Vagina (tissue), 2 donors: ENCODE data around the gene SFT2D3. TPM values are rescaled to one million over a fixed set of nuclear protein-coding genes. Genes with fewer than 3 reads are reported as not detected.

ENCODE experiments used
- DNase-seq, 2 donors: peaks; one replicate each; pipeline ENCODE4 v3.0.0-alpha.2; 2017; ENCODE audit errors: extremely low spot score in 2 of 2
- H3K27ac ChIP-seq: fragments of 200-600 bp; sonication (generic); one replicate; pipeline ENCODE4 v1.5.1; 2019
- H3K27me3 ChIP-seq: fragments of 200-600 bp; sonication (generic); one replicate; pipeline ENCODE4 v1.5.1; 2019
- H3K36me3 ChIP-seq, 2 donors: fragments of 200-600 bp; sonication (generic); one replicate each; pipeline ENCODE4 v1.5.1; 2017 to 2019
- H3K4me1 ChIP-seq: fragments of 200-600 bp; sonication (generic); one replicate; pipeline ENCODE4 v1.5.1; 2019
- H3K4me3 ChIP-seq, 2 donors: fragments of 200-600 bp; sonication (generic); 1 replicate in 1 of 2; 2 replicates in 1 of 2; pipeline ENCODE4 v1.5.1; 2016 to 2019
- H3K9me3 ChIP-seq: fragments of 200-600 bp; sonication (generic); one replicate; pipeline ENCODE4 v1.5.1; 2019
- CTCF ChIP-seq, 3 experiments: fragments of 450-650 bp in 2 of 3; fragments of 200-600 bp in 1 of 3; sonication (generic) in 1 of 3; IDR thresholded peaks; one replicate each; pipeline ENCODE4 v1.5.1; 2017 to 2019; ENCODE audit warnings: antibody characterized with exemption in 3 of 3, mild to moderate bottlenecking in 2 of 3, moderate library complexity in 2 of 3
- POLR2A ChIP-seq, 2 donors: fragments of 450-650 bp; IDR thresholded peaks; one replicate each; pipeline ENCODE4 v1.6.1; 2017; ENCODE audit warnings: antibody characterized with exemption in 2 of 2, mild to moderate bottlenecking in 2 of 2, moderate library complexity in 2 of 2
- POLR2AphosphoS5 ChIP-seq, 2 donors: sonication (generic); formaldehyde crosslinking; IDR thresholded peaks; one replicate each; pipeline ENCODE4 v1.9.0; 2017; ENCODE audit warnings: antibody characterized with exemption in 2 of 2, mild to moderate bottlenecking in 2 of 2, low read depth in 1 of 2; ENCODE audit not compliant: insufficient read depth in 1 of 2
- intact Hi-C: fragments of 100-400 bp; cut with DNase I; formaldehyde crosslinking; loops from one replicate; pipeline ENCODE4 v1.15.1; 2023
- total RNA-seq: library from RNA; depleted of rRNA; stranded (reverse); fragments of >200 nt; gene quantifications from one replicate; pipeline ENCODE4 v1.2.3, GENCODE V29; 2016

The SFT2D3 gene
- total RNA-seq, 1 donor from 2014 or later = 3.7 TPM

DNA sequence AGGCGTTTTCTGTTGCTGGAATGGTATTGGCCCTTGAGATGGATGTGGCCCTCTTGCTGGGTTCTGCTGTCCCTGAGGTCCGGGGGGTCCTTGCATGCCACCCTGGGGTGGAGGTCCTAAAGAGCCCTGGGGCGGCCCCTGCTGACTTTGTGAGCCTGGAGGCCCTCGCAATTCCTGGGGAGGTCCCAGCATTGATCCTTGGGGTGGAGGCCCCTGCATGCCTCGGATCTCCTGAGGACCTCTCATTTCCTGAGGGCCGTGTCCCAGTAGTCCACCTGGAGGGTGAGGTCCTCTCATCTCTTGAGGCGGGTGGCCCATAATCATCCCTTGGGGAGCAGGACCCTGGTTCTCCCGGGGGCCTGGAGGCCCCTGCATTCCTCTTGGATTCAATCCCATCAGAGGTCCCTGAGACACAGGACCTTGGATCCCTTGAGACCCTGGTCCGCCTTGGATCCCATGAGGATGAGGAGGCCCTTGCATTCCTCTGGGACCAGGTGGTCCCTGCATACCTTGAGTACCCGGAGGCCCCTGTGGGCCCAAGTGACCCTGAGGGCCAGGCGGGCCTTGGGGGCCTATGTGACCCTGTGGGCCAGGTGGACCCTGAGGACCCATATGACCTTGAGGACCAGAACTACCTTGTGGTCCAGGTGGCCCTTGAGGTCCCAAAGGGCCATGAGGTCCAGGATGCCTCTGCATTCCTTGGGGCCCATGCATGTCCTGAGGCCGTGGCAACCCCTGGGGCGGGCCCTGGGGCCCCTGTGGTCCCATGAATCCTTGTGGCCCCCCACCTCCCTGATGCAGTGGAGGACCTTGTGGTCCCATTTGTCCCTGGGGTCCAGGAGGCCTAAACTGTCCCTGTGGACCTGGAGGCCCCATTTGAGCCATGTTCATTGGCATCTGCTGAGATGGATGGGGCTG, 18.3 kb downstream of the SFT2D3 start:
- Histone ChIP-seq H3K27ac (no peak overlapping the region), H3K27me3 (no peaks in the 10 kb centered on the region), H3K4me3 (no peak overlapping the region), H3K36me3 (peaks cover 0 to 54% of the 10 kb centered on the region in 2 donors), H3K4me1 (no peaks in the 10 kb centered on the region), H3K9me3 (no peaks in the 10 kb centered on the region)
- TF ChIP-seq POLR2A (IDR thresholded peaks at IDR 0.05) = no peak
- TF ChIP-seq POLR2AphosphoS5 (IDR thresholded peaks at IDR 0.05; ENCODE audit: insufficient read depth in 1 of 2, low read depth in 1 of 2) = no peak
- TF ChIP-seq CTCF (IDR thresholded peaks at IDR 0.05) = no peak
- no peak for DNase-seq
- intact Hi-C loops = no loop called here

- Histone ChIP-seq H3K36me3 (peaks cover 0 to 51% of the 10 kb centered on the region in 2 donors), H3K27ac (no peak overlapping the region), H3K9me3 (no peaks in the 10 kb centered on the region)
Observed at GRCh38 chr2:127721311-127721977, 20.1 kb downstream of the SFT2D3 start.

GRCh38 chr2:127721978-127722355, 20.7 kb downstream of the SFT2D3 start:
- no peak overlapping the region for H3K27ac ChIP-seq
- peaks cover 0 to 46% of the 10 kb centered on the region in 2 donors for H3K36me3 ChIP-seq
- TF ChIP-seq POLR2AphosphoS5 (IDR thresholded peaks at IDR 0.05; ENCODE audit: insufficient read depth in 1 of 2, low read depth in 1 of 2) (no peak), POLR2A (IDR thresholded peaks at IDR 0.05) (no peak), CTCF (IDR thresholded peaks at IDR 0.05) (no peak)
- no peak for DNase-seq
- H3K4me3 ChIP-seq = no peak overlapping the region
- intact Hi-C loops = no loop called here
- H3K4me1 ChIP-seq = no peaks in the 10 kb centered on the region
- H3K9me3 ChIP-seq = no peaks in the 10 kb centered on the region
- H3K27me3 ChIP-seq = no peaks in the 10 kb centered on the region

More at GRCh38 chr2:127721311-127721977, 20.1 kb downstream of the SFT2D3 start:
- no peaks in the 10 kb centered on the region for H3K4me1 ChIP-seq
- no peak overlapping the region for H3K4me3 ChIP-seq
- no peaks in the 10 kb centered on the region for H3K27me3 ChIP-seq
- intact Hi-C loops = no loop called here
- DNase-seq = no peak
- TF ChIP-seq POLR2AphosphoS5 (IDR thresholded peaks at IDR 0.05; ENCODE audit: insufficient read depth in 1 of 2, low read depth in 1 of 2) (no peak), CTCF (IDR thresholded peaks at IDR 0.05) (no peak), POLR2A (IDR thresholded peaks at IDR 0.05) (no peak)

DNA sequence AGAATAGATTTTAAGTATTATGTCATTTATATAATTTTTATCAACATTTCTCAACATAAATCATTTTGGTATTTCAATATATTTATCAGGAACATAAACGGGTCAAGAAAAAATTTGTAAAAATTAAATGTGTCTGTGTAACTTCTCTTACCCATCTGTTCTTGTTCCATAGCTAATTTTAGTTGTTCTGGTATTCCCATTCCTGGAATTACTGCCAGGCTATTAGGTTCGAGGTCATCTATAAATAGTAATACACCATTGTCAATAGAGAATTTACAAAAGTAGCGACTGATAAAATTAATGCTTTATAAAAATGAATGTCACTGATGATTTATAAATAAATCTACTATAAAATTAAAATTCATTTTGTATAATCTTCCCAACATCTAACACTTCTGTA, 21.5 kb downstream of the SFT2D3 start:
- no peak for DNase-seq
- no peaks in the 10 kb centered on the region for H3K9me3 ChIP-seq
- H3K27me3 ChIP-seq = no peaks in the 10 kb centered on the region
- intact Hi-C loops = no loop called here
- TF ChIP-seq POLR2A (IDR thresholded peaks at IDR 0.05) (no peak), POLR2AphosphoS5 (IDR thresholded peaks at IDR 0.05; ENCODE audit: insufficient read depth in 1 of 2, low read depth in 1 of 2) (no peak), CTCF (IDR thresholded peaks at IDR 0.05) (no peak)
- H3K36me3 ChIP-seq = peaks cover 0 to 44% of the 10 kb centered on the region in 2 donors
- no peak overlapping the region for H3K4me3 ChIP-seq
- no peaks in the 10 kb centered on the region for H3K4me1 ChIP-seq
- H3K27ac ChIP-seq = no peak overlapping the region
